ENCODE measurements around the gene DPYD.
"Not testable (repeated sequence)": the region's sequence is repeated elsewhere in the genome, so short reads cannot be mapped to it uniquely, and the experiment has no call there.

DPYD gene

DNA sequence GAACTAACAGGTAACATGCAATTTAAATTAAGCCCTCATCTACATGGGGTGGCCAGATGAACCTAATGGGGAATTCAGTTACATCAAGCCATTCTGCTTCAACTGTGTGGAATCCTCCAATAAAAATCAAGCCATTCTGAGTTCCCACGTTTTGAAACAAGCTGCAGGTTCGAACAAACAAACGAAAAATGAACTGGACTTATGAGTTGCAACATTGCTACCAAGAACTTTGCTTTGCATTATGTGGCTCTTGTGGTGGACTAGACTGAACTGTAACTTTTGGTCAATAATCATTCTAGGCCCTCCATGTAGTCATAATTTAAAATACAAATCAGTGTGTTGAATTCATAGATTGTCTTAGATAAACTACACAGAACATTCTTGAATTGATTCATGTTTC, 682.0 kb downstream of the DPYD start:
- Mint-ChIP-seq H3K4me3 (no peak overlapping the region), H3K27ac (no peak overlapping the region), H3K27me3 (ENCODE audit: low read depth, poor library complexity) (no peaks in the 10 kb centered on the region), H3K9me3 (no peaks in the 10 kb centered on the region), H3K4me1 (no peaks in the 10 kb centered on the region), H3K36me3 (ENCODE audit: low read depth) (no peaks in the 10 kb centered on the region)
- no peak for DNase-seq
- TF ChIP-seq, protein P1, sequence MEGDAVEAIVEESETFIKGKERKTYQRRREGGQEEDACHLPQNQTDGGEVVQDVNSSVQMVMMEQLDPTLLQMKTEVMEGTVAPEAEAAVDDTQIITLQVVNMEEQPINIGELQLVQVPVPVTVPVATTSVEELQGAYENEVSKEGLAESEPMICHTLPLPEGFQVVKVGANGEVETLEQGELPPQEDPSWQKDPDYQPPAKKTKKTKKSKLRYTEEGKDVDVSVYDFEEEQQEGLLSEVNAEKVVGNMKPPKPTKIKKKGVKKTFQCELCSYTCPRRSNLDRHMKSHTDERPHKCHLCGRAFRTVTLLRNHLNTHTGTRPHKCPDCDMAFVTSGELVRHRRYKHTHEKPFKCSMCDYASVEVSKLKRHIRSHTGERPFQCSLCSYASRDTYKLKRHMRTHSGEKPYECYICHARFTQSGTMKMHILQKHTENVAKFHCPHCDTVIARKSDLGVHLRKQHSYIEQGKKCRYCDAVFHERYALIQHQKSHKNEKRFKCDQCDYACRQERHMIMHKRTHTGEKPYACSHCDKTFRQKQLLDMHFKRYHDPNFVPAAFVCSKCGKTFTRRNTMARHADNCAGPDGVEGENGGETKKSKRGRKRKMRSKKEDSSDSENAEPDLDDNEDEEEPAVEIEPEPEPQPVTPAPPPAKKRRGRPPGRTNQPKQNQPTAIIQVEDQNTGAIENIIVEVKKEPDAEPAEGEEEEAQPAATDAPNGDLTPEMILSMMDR (IDR thresholded peaks at IDR 0.05): no peak

DNA sequence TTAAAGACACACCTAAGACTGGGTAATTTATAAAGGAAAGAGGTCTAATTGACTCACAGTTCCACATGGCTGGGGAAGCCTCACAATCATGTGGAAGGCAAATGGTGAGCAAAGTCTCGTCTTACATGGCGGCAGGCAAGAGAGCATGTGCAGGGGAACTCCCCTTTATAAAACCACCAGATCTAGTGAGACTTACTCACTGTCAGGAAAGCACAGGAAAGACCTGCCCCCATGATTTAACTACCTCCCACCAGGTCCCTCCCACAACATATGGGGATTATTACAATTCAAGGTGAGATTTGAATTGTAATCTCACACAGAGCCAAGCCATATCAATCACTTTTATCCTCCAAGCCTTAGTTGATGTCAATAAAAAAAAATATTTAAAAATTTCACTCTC, 689.5 kb downstream of the DPYD start:
- peak overlapping the region; percentile 59 for H3K27ac Mint-ChIP-seq
- H3K9me3 Mint-ChIP-seq: not testable (repeated sequence)

DNA sequence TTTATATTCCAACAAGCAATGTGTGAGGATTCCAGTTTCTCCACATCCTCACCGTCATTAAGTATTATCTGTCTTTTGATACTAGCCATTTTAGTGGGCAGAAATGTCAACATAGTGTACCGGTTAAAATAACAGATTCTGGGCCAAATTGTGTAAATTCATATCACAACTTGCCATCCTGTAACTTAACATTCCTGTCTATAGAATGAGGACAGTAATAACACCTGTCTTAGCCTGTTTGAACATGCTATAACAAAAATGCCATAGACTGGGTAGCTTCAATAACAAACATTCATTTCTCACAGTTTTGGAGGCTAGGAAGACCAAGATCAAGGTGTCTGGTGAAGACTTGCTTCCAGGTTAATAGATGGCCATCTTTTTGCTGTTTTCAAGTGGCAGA, 708.2 kb downstream of the DPYD start:
- no peaks in the 10 kb centered on the region for H3K4me1 Mint-ChIP-seq
- no peaks in the 10 kb centered on the region for H3K9me3 Mint-ChIP-seq
- TF ChIP-seq, protein P1 (IDR thresholded peaks at IDR 0.05): no peak
- peaks cover 2% of the 10 kb centered on the region for H3K27me3 Mint-ChIP-seq (ENCODE audit: low read depth, poor library complexity)
- no peaks in the 10 kb centered on the region for H3K36me3 Mint-ChIP-seq (ENCODE audit: low read depth)
- no peak overlapping the region for H3K27ac Mint-ChIP-seq
- no peak overlapping the region for H3K4me3 Mint-ChIP-seq
- DNase-seq: no peak

More for the DNA sequence above, 689.5 kb downstream of the DPYD start:
- H3K4me3 Mint-ChIP-seq; H3K36me3 Mint-ChIP-seq (ENCODE audit: low read depth); DNase-seq; H3K4me1 Mint-ChIP-seq; H3K27me3 Mint-ChIP-seq (ENCODE audit: low read depth, poor library complexity): not testable (repeated sequence)

DNA sequence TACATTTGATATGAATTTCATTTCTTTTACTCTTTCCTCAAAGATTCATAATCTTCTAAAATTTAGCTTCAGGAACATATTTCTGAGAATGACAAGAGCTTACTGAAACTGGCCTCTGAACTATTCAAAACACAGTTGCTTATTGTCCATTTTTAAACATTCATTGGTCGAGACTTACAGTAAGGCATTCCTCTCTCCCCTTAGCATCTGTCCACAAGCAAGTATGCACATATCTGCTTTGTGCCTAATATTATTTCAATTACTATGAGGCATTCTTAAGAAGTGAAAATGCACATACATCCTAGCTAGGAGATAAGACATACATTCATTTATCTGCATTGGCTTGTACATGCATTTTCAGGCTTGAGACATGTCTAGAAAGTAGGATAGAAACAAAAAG, 710.5 kb downstream of the DPYD start:
- H3K36me3 Mint-ChIP-seq (ENCODE audit: low read depth): no peaks in the 10 kb centered on the region
- no peaks in the 10 kb centered on the region for H3K4me1 Mint-ChIP-seq
- no peak overlapping the region for H3K27ac Mint-ChIP-seq
- TF ChIP-seq, protein P1 (IDR thresholded peaks at IDR 0.05): no peak
- no peaks in the 10 kb centered on the region for H3K9me3 Mint-ChIP-seq
- DNase-seq: no peak
- no peaks in the 10 kb centered on the region for H3K27me3 Mint-ChIP-seq (ENCODE audit: low read depth, poor library complexity)
- no peak overlapping the region for H3K4me3 Mint-ChIP-seq

DNA sequence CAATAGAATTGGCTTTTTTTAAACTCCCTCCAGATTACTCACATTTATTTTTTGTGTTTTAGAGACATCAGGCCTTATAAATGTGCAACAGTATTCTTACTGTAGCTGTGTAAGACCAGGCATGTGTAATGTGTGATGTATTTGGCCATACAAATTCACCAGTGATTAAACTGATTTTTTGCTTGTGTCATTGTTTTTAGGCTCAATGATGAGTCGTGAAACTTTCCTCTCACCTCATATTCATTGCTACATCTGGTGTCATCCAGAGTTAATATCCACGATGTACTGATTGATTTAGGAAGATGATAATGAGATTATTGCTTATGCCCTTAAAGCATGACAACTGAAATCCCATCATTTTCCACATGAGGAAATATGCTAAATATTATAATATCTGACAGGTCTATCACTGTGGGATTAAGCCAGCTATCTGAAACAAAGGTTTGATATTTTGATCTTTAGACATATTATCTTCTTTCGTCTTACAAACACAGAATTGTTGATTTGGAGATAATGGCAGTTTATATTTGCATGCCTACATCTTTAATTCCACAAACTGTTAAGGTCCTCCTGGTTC, 711.4 kb downstream of the DPYD start:
- TF ChIP-seq, protein P1 (IDR thresholded peaks at IDR 0.05): no peak
- H3K27me3 Mint-ChIP-seq (ENCODE audit: low read depth, poor library complexity): no peaks in the 10 kb centered on the region
- no peak overlapping the region for H3K4me3 Mint-ChIP-seq

DNA sequence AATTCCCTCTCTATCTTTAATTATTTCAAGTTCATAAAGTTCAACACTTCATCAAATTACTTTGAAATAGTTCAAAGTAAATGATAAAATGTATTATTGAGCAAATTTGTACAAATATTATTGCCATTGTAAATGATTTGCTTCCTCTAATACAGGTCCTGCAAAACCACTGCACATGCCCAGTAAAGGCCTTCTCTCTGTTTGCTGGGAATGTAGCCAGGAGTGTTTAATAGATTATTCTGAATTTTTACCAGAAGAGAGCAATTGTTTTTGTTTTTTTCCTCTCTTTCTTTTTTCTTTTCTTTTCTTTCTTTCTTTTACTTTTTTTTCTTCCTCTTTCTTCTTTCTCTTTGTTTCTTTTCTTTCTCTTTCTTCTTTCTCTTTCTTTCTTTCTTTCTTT, 713.0 kb downstream of the DPYD start:
- H3K9me3 Mint-ChIP-seq: no peaks in the 10 kb centered on the region
- TF ChIP-seq, protein P1 (IDR thresholded peaks at IDR 0.05): no peak
- H3K4me1 Mint-ChIP-seq: peaks cover 2% of the 10 kb centered on the region
- no peaks in the 10 kb centered on the region for H3K36me3 Mint-ChIP-seq (ENCODE audit: low read depth)
- no peak overlapping the region for H3K27ac Mint-ChIP-seq
- no peak for DNase-seq
- no peaks in the 10 kb centered on the region for H3K27me3 Mint-ChIP-seq (ENCODE audit: low read depth, poor library complexity)
- no peak overlapping the region for H3K4me3 Mint-ChIP-seq

More for the DNA sequence above, 711.4 kb downstream of the DPYD start:
- H3K27ac Mint-ChIP-seq: no peak overlapping the region
- DNase-seq: no peak
- H3K36me3 Mint-ChIP-seq (ENCODE audit: low read depth): no peaks in the 10 kb centered on the region
- H3K9me3 Mint-ChIP-seq: no peaks in the 10 kb centered on the region
- H3K4me1 Mint-ChIP-seq: no peaks in the 10 kb centered on the region

Measured in nephron progenitor cell (in vitro differentiated cells).